ENCODE results near the gene HINT3. TPM values are rescaled to one million over a fixed set of nuclear protein-coding genes. Genes with fewer than 3 reads are reported as not detected.
"Not testable (repeated sequence)": the region's sequence is repeated elsewhere in the genome, so short reads cannot be mapped to it uniquely, and the experiment has no call there.

Gene HINT3
- total and polyA plus RNA-seq, 2 donors (not counting 3 experiments of a cell fraction or from before 2014, with no cell fraction given): 1.8 to 8.4 TPM

GRCh38 chr6:125932451-125932795 lies 24.1 kb upstream of the HINT3 start:
- Histone ChIP-seq H3K27me3 (ENCODE audit: control insufficient read depth in 2 of 2, insufficient read depth in 2 of 2, low read length in 2 of 2) (no peaks in the 10 kb centered on the region), H3K36me3 (ENCODE audit: control insufficient read depth in 2 of 2, extremely low read depth in 1 of 2, insufficient read depth in 2 of 2, low read length in 2 of 2) (peaks cover 2 to 7% of the 10 kb centered on the region in 2 experiments), H4K20me1 (replicated peaks; ENCODE audit: control insufficient read depth, extremely low read depth, insufficient read depth, low read length) (no peaks in the 10 kb centered on the region), H3K27ac (ENCODE audit: insufficient read depth, low read depth, low read length) (no peak overlapping the region), H3K9me1 (replicated peaks; ENCODE audit: control insufficient read depth, extremely low read depth, insufficient read depth, low read length) (no peaks in the 10 kb centered on the region), H3K4me3 (replicated peaks in 1 of 3; ENCODE audit: insufficient read depth in 1 of 3, low read depth in 1 of 3, low read length in 3 of 3) (no peak overlapping the region), H3K79me2 (ENCODE audit: control insufficient read depth, insufficient read depth, low read length) (no peaks in the 10 kb centered on the region), H3K4me2 (ENCODE audit: insufficient read depth, low read length) (no peak overlapping the region), H3K9ac (replicated peaks; ENCODE audit: extremely low read depth, insufficient read depth, low read length) (no peak overlapping the region), H2AFZ (ENCODE audit: low read depth, low read length) (no peak overlapping the region), H3K4me1 (ENCODE audit: control insufficient read depth, extremely low read depth, insufficient read depth, low read length) (no peaks in the 10 kb centered on the region), H3K9me3 (replicated peaks; ENCODE audit: control insufficient read depth, insufficient read depth, low read length) (no peaks in the 10 kb centered on the region)
- POLR2A ChIA-PET: no interaction called here
- BruUV-seq (replicated peaks): no TSS peak
- dilution Hi-C loops (cut with MboI; ENCODE audit: extremely low pct_ligation_motif_present, low sequenced_read_pairs) (no loop called here), intact Hi-C loops (cut with micrococcal nuclease) (no loop called here)
- FAIRE-seq (no peak), DNase-seq (ENCODE audit: low read depth, low spot score) (no peak)
- CTCF ChIA-PET: interaction anchor here (0.9 to 1.1 kb wide), 4 partner anchors 14 to 24 kb away, joined by 3 to 5 read pairs (median 4); partner anchors contain the start of gene HINT3
- TF ChIP-seq FOS (IDR thresholded peaks at IDR 0.05; ENCODE audit: borderline replicate concordance, insufficient read depth, low read length): no peak
- TF ChIP-seq POLR2A (IDR thresholded peaks at IDR 0.05; ENCODE audit: low read depth, low read length): no peak
- TF ChIP-seq CTCF (IDR thresholded peaks at IDR 0.05; ENCODE audit: extremely low read depth in 1 of 2, insufficient read depth in 1 of 2, low read depth in 1 of 2, low read length in 2 of 2): no peak
- TF ChIP-seq JUN (IDR thresholded peaks at IDR 0.05; ENCODE audit: borderline replicate concordance, insufficient read depth, insufficient read length, low read depth): no peak
- no peak for TF ChIP-seq EZH2 (IDR thresholded peaks at IDR 0.05; ENCODE audit: borderline replicate concordance, low read depth, low read length, severe bottlenecking)
- no peak for TF ChIP-seq GATA2 (IDR thresholded peaks at IDR 0.05; ENCODE audit: insufficient read depth, insufficient read length, low read depth, low read length)
- TF ChIP-seq MAX (IDR thresholded peaks at IDR 0.05; ENCODE audit: insufficient read depth, insufficient read length): no peak
- no peak for TF ChIP-seq MYC (IDR thresholded peaks at IDR 0.05; ENCODE audit: low read depth, low read length)
- TF ChIP-seq POLR2AphosphoS5 (IDR thresholded peaks at IDR 0.05; ENCODE audit: insufficient read depth, low read depth, low read length): no peak

DNA sequence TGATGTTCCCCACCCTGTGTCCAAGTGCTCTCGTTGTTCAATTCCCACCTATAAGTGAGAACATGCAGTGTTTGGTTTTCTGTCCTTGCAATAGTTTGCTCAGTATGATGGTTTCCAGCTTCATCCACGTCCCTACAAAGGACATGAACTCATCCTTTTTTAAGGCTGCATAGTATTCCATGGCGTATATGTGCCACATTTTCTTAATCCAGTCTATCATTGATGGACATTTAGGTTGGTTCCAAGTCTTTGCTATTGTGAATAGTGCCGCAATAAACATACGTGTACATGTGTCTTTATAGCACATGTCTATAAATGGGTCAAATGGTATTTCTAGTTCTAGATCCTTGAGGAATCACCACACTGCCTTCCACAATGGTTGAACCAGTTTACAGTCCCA lies 21.1 kb upstream of the HINT3 start:
- H4K20me1 ChIP-seq (replicated peaks; ENCODE audit: control insufficient read depth, extremely low read depth, insufficient read depth, low read length); H2AFZ ChIP-seq (ENCODE audit: low read depth, low read length); POLR2A ChIA-PET; H3K4me3 ChIP-seq (replicated peaks in 1 of 3; ENCODE audit: insufficient read depth in 1 of 3, low read depth in 1 of 3, low read length in 3 of 3); DNase-seq (ENCODE audit: low read depth, low spot score); dilution Hi-C loops (cut with MboI; ENCODE audit: extremely low pct_ligation_motif_present, low sequenced_read_pairs); H3K9me1 ChIP-seq (replicated peaks; ENCODE audit: control insufficient read depth, extremely low read depth, insufficient read depth, low read length); H3K9ac ChIP-seq (replicated peaks; ENCODE audit: extremely low read depth, insufficient read depth, low read length); H3K36me3 ChIP-seq (ENCODE audit: control insufficient read depth in 2 of 2, extremely low read depth in 1 of 2, insufficient read depth in 2 of 2, low read length in 2 of 2); H3K27ac ChIP-seq (ENCODE audit: insufficient read depth, low read depth, low read length); intact Hi-C loops (cut with micrococcal nuclease); H3K4me2 ChIP-seq (ENCODE audit: insufficient read depth, low read length); H3K27me3 ChIP-seq (ENCODE audit: control insufficient read depth in 2 of 2, insufficient read depth in 2 of 2, low read length in 2 of 2); FAIRE-seq; CTCF ChIA-PET; H3K4me1 ChIP-seq (ENCODE audit: control insufficient read depth, extremely low read depth, insufficient read depth, low read length); H3K79me2 ChIP-seq (ENCODE audit: control insufficient read depth, insufficient read depth, low read length); BruUV-seq (replicated peaks); H3K9me3 ChIP-seq (replicated peaks; ENCODE audit: control insufficient read depth, insufficient read depth, low read length): not testable (repeated sequence)

Data from endothelial cell of umbilical vein (primary cell).